ENCODE measurements around the gene ITGA8. TPM values are rescaled to one million over a fixed set of nuclear protein-coding genes. Genes with fewer than 3 reads are reported as not detected.

The ITGA8 gene
- total and polyA plus RNA-seq, 9 donors, result 3.5 to 58.0 (median 6.8) TPM

- intact Hi-C loops (cut with DNase I), result no loop called here
- WGBS, 3 donors, result 94 to 97% (median 94%) methylated on average over 6 of the region's 6 CpGs
- no peak overlapping the region for H3K4me3 ChIP-seq
- H3K27me3 ChIP-seq, result no peaks in the 10 kb centered on the region
- no peak overlapping the region for H3K27ac ChIP-seq
- no peak for DNase-seq
- no peaks in the 10 kb centered on the region for H3K9me3 ChIP-seq
- H3K36me3 ChIP-seq, result no peaks in the 10 kb centered on the region
- H3K4me1 ChIP-seq (ENCODE audit: insufficient read depth), result peaks cover 1% of the 10 kb centered on the region
- TF ChIP-seq CTCF (IDR thresholded peaks at IDR 0.05), result no peak
- TF ChIP-seq POLR2A (IDR thresholded peaks at IDR 0.05), result no peak
- no peak for TF ChIP-seq EP300 (IDR thresholded peaks at IDR 0.05)
Measured at GRCh38 chr10:15572531-15573045, 147.1 kb downstream of the ITGA8 start.

DNA sequence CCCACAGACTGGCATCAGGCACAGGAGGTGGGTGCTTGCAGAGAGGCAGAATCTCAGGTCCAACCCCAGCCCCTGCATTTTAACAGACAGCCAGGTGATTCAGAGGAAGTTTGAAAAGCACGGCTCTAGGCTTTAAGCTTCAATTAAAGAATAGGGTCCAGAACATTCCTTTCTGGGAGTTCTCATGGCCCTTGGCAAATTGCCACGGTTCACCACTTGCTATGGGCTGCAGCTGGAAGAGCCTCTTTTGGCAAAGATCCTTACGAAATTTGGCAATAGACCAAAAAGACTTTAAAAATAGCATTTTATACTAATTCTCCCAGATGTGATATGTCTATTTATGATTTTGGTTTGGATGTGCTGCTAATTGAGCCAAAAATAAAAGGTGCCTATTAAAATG lies 148.1 kb downstream of the ITGA8 start:
- Histone ChIP-seq H3K4me3 (no peak overlapping the region), H3K27ac (no peak overlapping the region), H3K9me3 (no peaks in the 10 kb centered on the region), H3K27me3 (no peaks in the 10 kb centered on the region), H3K36me3 (no peaks in the 10 kb centered on the region), H3K4me1 (ENCODE audit: insufficient read depth) (peaks cover 1% of the 10 kb centered on the region)
- 2 to 4% (median 2%) methylated on average over 3 of the region's 3 CpGs for WGBS, 3 donors
- peak; percentile 43 to 67 (median 56) for DNase-seq
- intact Hi-C loops (cut with DNase I), result no loop called here
- TF ChIP-seq EP300 (IDR thresholded peaks at IDR 0.05) (no peak), POLR2A (IDR thresholded peaks at IDR 0.05) (no peak), CTCF (IDR thresholded peaks at IDR 0.05) (no peak)

- Histone ChIP-seq H3K4me3 (no peak overlapping the region), H3K27ac (no peak overlapping the region), H3K4me1 (ENCODE audit: insufficient read depth) (peaks cover 1% of the 10 kb centered on the region), H3K27me3 (no peaks in the 10 kb centered on the region), H3K36me3 (no peaks in the 10 kb centered on the region), H3K9me3 (no peaks in the 10 kb centered on the region)
- WGBS, 3 donors, result 95 to 99% (median 99%) methylated on average over 3 of the region's 3 CpGs
- DNase-seq, result no peak
- TF ChIP-seq CTCF (IDR thresholded peaks at IDR 0.05), result no peak
- no peak for TF ChIP-seq POLR2A (IDR thresholded peaks at IDR 0.05)
- TF ChIP-seq EP300 (IDR thresholded peaks at IDR 0.05), result no peak
- intact Hi-C loops (cut with DNase I), result no loop called here
Measured at GRCh38 chr10:15570738-15571339, 148.9 kb downstream of the ITGA8 start.

GRCh38 chr10:15567952-15568351 lies 151.8 kb downstream of the ITGA8 start:
- intact Hi-C loops (cut with DNase I), result no loop called here
- Histone ChIP-seq H3K4me3 (no peak overlapping the region), H3K27me3 (no peaks in the 10 kb centered on the region), H3K36me3 (no peaks in the 10 kb centered on the region), H3K4me1 (ENCODE audit: insufficient read depth) (peaks cover 1% of the 10 kb centered on the region), H3K9me3 (no peaks in the 10 kb centered on the region), H3K27ac (no peak overlapping the region)
- DNase-seq, result no peak
- TF ChIP-seq POLR2A (IDR thresholded peaks at IDR 0.05) (no peak), EP300 (IDR thresholded peaks at IDR 0.05) (no peak), CTCF (IDR thresholded peaks at IDR 0.05) (no peak)
- 91 to 100% (median 95%) methylated on average over 1 of the region's 1 CpG for WGBS, 3 donors

Measured in ovary (tissue), 9 donors.